HepG2 (cell line): ENCODE measurements around the gene PSMA2. TPM values are rescaled to one million over a fixed set of nuclear protein-coding genes. Genes with fewer than 3 reads are reported as not detected.

Experiments
- HNRNPH1 ChIP-seq: fragments of 200-400 bp; formaldehyde crosslinking; optimal IDR thresholded peaks from 2 replicates; pipeline ENCODE3; 2017; ENCODE audit warnings: mild to moderate bottlenecking, low read depth, low read length
- NFYC ChIP-seq: IDR thresholded peaks from 2 replicates; pipeline ENCODE4 v1.6.1; 2016; ENCODE audit warnings: missing genetic modification reagents, missing compliant biosample characterization
- NR3C1 ChIP-seq: sonication (generic); formaldehyde crosslinking; IDR thresholded peaks from 2 replicates; pipeline ENCODE4 v1.4.0; 2020; ENCODE audit warnings: missing genetic modification reagents
- RNF219 ChIP-seq: sonication (generic); formaldehyde crosslinking; IDR thresholded peaks from 2 replicates; pipeline ENCODE4 v1.5.0; 2020; ENCODE audit warnings: mild to moderate bottlenecking, missing genetic modification reagents
- THRA ChIP-seq: sonication (generic); formaldehyde crosslinking; IDR thresholded peaks from 2 replicates; pipeline ENCODE4 v1.4.0; 2020; ENCODE audit warnings: missing genetic modification reagents, borderline replicate concordance
- UBTF ChIP-seq: sonication (generic); formaldehyde crosslinking; IDR thresholded peaks from 2 replicates; pipeline ENCODE4 v1.4.0; 2020; ENCODE audit warnings: mild to moderate bottlenecking, missing genetic modification reagents
- ZNF484 ChIP-seq: sonication (generic); formaldehyde crosslinking; IDR thresholded peaks from 2 replicates; pipeline ENCODE4 v1.5.1; 2020; ENCODE audit warnings: mild to moderate bottlenecking, low read depth, missing genetic modification reagents, borderline replicate concordance
- ZNF615 ChIP-seq: sonication (generic); formaldehyde crosslinking; IDR thresholded peaks from 2 replicates; pipeline ENCODE4 v1.5.0; 2020; ENCODE audit warnings: mild to moderate bottlenecking, missing genetic modification reagents, borderline replicate concordance
- ZNF672 ChIP-seq: sonication (generic); formaldehyde crosslinking; IDR thresholded peaks from 2 replicates; pipeline ENCODE4 v1.8.1; 2022; ENCODE audit warnings: missing genetic modification reagents
- ZNF7 ChIP-seq: IDR thresholded peaks from 2 replicates; pipeline ENCODE4 v1.6.1; 2016; ENCODE audit warnings: missing biosample characterization, missing genetic modification reagents
- ZNF710 ChIP-seq: sonication (generic); formaldehyde crosslinking; IDR thresholded peaks from 2 replicates; pipeline ENCODE4 v1.5.0; 2020; ENCODE audit warnings: mild to moderate bottlenecking, missing genetic modification reagents, borderline replicate concordance
- ZNF782 ChIP-seq: sonication (generic); formaldehyde crosslinking; IDR thresholded peaks from 2 replicates; pipeline ENCODE4 v1.4.0; 2020; ENCODE audit warnings: missing genetic modification reagents, mild to moderate bottlenecking, borderline replicate concordance
- polyA plus RNA-seq, 8 experiments: library from polyadenylated mRNA; depleted of rRNA in 3 of 8; stranded (reverse) in 7 of 8; unstranded in 1 of 8; fragments of >200 nt; fragmentation: Illumina TruSeq in 4 of 8; extraction: Trizol in 4 of 8; gene quantifications; 2 replicates each; pipeline versions ENCODE4 v1.2.1 to v1.2.3, GENCODE V29; 2011 to 2016; ENCODE audit warnings: low read depth in 4 of 8, missing spikeins in 1 of 8, mixed read lengths in 1 of 8; ENCODE audit not compliant: insufficient read depth in 1 of 8
- total RNA-seq, 5 experiments: library from RNA; depleted of rRNA; stranded (reverse); fragments of >200 nt; fragmentation: Illumina TruSeq; extraction: Trizol; gene quantifications; 2 replicates each; pipeline ENCODE4 v1.2.3, GENCODE V29; 2016; ENCODE audit warnings: low read depth in 1 of 5

PSMA2 gene
- total and polyA plus RNA-seq, 2 of the 13 experiments (the other 11 are each of a cell fraction or from before 2014, with no cell fraction given) = 125 to 266 TPM

GRCh38 chr7:42911454-42912447 is 20.2 kb downstream of the PSMA2 start, which contains the start of gene C7orf25 (continued):
- TF ChIP-seq ZNF484 = no peak
- peak; percentile 36; the same call in 1 of the 2 replicates for TF ChIP-seq NFYC
- peak; percentile 82 for TF ChIP-seq UBTF (CRISPR knock-in tag)
- TF ChIP-seq NR3C1 (CRISPR knock-in tag) = no peak
- peak; percentile 57; the same call in 1 of the 2 replicates for TF ChIP-seq THRA (CRISPR knock-in tag)
- no peak for TF ChIP-seq HNRNPH1
- no peak for TF ChIP-seq RNF219 (CRISPR knock-in tag)
- no peak for TF ChIP-seq ZNF615 (CRISPR knock-in tag)
- no peak for TF ChIP-seq ZNF7 (CRISPR knock-in tag)
- TF ChIP-seq ZNF710 (CRISPR knock-in tag) = no peak
- TF ChIP-seq ZNF782 (CRISPR knock-in tag) = no peak
- TF ChIP-seq ZNF672 (CRISPR knock-in tag) = no peak
